CD4-positive, alpha-beta T cell treated with Interleukin-10 for 1 hour (primary cell): ENCODE results near the gene BDKRB1.
"Not testable (repeated sequence)": the region's sequence is repeated elsewhere in the genome, so short reads cannot be mapped to it uniquely, and the experiment has no call there.

Experiments used
- DNase-seq: peaks from one replicate; pipeline ENCODE4 v3.0.0-alpha.2; 2020

Gene BDKRB1

GRCh38 chr14:96235426-96235825, 20.6 kb upstream of the BDKRB1 start:
- DNase-seq = no peak

- DNase-seq = no peak
Measured at GRCh38 chr14:96237641-96238040, 18.4 kb upstream of the BDKRB1 start.

DNA sequence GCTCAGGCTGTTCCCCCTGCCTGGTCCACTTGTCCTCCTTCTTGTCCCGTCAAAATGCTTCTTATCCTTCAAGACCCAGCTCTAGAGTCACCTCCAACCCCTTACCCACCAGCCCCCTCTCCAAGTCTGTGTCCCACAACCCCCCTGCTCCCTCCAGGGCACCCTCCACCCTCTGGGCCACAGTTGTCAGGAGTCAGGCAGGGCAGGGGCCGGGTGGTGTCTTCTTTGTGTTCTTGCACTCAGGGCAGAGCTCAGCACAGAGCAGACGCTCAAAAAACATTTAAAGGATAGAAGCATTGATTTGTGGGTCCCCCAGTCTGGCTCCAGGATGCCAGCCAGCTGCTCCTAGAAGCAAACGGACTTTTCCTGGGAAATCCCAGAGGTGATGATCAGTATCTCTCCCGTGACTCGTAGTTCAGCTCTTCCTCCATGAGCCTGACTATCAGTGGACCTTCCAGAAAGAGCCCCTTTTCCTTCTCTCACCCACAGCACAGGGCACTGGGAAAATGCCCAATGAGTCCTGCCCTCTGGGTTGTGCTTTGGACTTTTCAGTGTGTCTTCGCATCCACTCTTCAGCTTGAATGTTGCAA, 17.2 kb upstream of the BDKRB1 start:
- no peak for DNase-seq

DNA sequence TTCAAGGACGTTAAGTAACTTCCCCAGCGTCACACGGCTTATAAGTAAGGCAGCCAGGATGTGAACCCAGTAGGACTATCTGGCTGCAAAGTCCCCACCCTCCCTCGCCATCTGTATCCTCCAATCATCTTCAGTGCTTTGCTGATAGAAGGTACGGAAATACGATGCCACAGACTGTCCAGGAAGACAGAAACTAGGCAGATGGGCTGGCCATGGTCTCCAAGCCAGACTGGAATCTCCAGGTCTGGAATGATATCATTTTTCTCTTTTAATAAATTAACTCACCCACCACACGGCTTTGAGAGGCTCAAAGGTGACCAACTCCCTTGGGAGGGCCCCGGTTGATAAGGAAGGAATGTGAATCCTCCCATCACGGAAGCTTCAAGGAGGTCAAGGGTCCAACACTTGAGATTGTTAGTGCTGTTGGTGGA, 16.3 kb upstream of the BDKRB1 start:
- DNase-seq = no peak

GRCh38 chr14:96240641-96241040, 15.4 kb upstream of the BDKRB1 start:
- no peak for DNase-seq

GRCh38 chr14:96242126-96242525, 13.9 kb upstream of the BDKRB1 start:
- DNase-seq = no peak

DNA sequence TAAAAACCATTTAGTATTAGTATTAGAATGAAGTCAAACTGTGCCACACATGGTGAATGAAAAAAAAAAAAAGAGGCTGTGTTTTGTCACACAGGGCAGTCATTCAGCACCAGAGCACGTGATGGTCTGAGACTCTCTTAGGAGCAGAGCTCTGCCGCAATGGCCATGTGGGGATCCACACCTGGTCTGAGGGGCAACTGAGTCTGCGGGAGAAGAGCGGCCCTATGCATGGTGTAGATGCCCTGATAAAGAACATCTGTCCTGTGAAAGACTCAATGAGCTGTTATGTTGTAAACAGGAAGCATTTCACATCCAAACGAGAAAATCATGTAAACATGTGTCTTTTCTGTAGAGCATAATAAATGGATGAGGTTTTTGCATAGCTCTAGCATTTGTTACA, 12.2 kb upstream of the BDKRB1 start:
- no peak for DNase-seq

- DNase-seq = not testable (repeated sequence)
Measured at GRCh38 chr14:96245074-96245473, 10.9 kb upstream of the BDKRB1 start.

DNA sequence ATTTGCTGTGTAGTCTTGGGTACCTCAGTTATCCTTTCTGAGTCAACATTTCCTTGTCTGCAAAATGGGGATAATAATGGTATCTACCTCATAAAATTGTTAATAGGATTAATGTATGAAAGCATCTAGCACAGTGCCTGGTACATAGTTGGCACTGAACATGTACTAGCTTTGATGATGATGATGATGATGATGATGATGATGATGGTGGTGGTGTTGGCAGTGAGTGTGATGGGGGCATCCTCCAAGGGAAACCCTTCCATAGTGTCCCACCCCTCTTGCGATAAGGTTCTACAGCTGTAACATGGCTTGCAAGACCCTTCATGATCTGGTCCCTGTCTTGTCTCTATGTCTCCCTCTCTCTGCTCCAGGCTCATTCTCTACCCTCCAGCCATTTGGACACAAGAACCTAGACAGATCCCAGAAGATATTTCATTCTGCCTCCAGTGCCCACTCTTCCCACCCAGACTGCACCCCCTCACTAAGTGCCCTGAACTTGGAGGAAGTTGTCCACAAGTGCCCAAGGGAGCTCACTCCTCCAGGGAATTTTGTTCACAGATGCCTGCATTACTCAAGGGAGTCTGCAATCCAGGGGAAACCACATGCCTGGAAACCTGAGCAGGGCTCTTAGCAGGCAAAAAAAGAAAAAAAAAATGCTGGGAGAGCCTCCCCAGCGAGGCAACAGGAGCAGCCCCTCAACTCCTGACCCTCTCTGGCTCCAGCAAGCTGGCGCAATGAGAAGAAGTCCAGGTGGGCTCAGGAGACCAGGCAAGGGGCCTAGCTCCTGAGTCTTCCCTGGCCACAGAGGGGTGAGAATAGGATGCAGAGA, 10.1 kb upstream of the BDKRB1 start:
- DNase-seq = no peak

DNA sequence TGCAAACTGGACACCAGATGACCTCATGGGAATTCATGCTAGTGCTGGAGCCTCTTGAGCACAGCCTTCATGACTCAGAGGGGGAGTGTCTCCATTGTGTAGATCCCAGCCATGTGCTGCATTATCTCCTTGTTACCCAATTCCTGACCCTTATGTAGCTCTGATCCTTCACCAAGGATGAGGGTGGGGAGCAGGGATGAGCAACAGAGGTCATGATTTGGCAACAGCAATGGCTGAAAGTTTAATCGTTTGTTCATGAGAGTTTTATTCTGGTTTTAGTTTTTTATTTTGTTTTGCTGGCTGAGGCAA, 9.5 kb upstream of the BDKRB1 start:
- no peak for DNase-seq

GRCh38 chr14:96247031-96247430, 9.0 kb upstream of the BDKRB1 start:
- DNase-seq = no peak

- no peak for DNase-seq
Measured at GRCh38 chr14:96249029-96249428, 7.0 kb upstream of the BDKRB1 start.

- DNase-seq = no peak
Measured at GRCh38 chr14:96250485-96250884, 5.5 kb upstream of the BDKRB1 start.

- DNase-seq = no peak
Measured at GRCh38 chr14:96251656-96252155, 4.3 kb upstream of the BDKRB1 start.

DNA sequence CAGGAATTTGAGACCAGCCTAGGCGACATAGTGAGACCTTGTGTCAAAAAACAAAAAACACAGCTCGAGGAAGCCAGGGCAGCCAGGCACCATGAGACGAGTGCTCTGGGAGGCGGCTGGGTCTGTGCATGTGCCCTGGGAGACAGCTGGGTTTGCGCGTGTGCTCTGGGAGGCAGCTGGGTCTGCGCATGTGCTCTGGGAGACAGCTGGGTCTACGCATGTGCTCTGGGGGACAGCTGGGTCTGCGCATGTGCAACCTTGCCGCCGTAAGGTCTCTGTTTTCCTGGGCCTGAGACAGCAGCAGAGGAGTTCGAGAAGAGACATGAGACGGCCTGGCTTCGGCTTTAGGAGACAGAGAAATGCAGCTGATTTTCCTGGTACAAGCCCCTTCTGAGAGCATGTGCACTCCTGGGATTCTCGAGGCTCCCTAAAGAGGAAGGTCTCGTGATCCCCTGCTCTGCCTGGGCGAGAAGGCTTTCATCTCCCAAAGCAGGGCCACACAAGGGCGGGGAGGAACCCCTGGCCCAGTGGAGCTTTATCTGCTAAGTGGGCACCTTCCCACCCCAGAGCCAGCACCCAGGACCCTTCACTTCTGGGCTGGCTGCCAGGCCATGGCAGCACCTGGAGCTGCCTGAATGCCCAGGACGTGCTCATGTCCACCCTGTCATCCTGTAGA, 3.5 kb upstream of the BDKRB1 start:
- DNase-seq = no peak

DNA sequence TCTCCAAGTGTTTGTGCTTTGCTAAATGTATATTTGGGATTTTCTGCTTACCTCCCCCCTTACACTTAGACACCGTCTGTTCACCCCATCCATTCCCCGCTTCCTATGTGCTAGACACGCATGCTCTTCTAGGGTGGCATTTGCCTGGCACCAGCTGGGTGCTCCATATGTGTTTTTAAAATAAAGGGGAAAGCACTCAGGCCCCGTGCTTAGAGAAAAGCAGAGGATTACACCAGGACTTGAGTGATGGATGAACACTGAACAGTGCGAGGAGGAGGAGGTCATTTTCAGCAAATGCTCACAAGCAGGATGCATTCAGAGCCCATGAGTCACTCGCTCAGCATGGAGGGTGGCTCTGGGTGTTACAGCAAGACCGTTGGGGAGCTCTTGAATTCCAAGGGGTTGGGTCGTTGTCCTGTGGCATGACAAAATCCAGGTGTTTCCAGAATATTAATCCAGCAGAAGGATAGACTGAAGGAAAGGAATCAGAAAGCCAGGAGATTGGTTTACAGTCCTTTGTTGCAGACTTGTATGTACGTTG, 2.9 kb upstream of the BDKRB1 start:
- DNase-seq = no peak

DNA sequence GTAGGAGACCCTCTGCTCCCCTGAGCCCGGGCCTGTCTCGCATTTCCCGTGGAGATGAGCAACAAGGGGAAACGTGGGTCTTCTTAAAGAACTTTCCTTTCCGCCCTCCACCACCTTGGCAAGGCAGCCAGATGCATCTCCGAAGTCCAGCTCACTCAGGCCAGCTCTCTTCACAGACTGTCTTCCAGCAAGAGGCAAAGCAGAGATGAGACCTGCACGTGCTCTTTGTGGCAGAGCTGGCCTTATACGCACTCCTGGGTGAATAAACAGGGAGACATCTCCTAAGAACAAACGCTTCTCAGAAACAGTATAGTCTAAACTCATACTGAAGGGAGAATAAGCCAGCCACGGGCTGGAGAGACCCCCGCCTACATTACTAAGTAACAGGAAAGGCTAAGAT, 1.3 kb upstream of the BDKRB1 start:
- DNase-seq = no peak

DNA sequence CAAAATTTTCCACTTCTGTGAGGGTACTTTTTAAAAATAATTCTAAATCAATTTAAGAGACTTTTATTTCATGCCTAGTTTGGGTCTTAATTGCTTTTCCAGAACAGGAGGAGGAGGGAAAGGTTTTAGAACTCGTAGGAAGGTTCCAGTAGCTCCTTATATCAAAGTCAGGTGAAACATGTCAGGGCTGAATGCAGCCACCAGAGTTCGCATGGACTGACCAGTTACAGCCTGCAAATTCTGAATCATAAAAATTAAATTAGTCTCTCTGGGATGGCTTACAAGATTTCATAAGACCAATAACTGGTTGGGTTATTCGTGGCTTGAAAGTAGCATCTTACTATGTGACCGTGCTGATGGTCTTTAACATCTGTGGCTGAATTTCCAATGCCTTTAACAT, 397 bp downstream of the BDKRB1 start:
- no peak for DNase-seq

DNA sequence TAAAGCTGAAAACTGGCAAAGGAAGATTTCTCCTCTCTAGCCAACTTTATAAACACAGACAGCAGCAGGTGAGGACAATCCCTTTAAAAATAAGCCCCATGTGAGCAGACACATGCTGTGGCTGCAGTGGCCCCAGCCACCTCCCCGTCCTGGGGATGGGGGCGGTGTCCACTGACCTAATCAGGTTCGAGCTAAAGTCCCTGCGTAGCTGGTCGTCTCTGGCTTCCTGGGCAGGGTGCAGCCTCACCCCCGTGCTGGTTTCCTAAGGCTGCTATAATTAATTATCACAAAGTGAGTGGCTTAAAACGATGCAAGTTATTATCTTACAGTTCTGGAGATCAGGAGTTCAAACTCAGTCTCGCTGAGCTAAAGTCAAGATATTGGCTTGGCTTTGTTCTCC, 1.0 kb downstream of the BDKRB1 start:
- DNase-seq = no peak

DNA sequence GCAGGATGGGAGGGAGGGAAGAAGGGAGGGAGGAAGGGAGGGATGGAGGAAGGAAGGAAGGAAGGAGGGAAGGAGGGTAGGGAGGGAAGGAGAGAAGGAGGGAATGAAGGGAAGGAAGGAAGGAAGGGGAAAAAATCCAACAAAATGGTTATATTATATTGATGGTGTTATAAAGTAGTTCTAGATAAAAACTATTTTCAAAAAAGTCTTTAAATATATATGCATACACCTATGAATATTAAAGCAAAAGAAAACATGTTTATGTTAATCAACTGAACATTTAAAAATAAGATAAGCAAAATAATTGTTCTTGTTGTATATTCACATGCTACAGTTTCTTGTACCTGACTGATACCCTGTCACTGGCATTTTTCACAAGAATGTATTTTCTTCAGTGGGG, 1.9 kb downstream of the BDKRB1 start:
- no peak for DNase-seq

DNA sequence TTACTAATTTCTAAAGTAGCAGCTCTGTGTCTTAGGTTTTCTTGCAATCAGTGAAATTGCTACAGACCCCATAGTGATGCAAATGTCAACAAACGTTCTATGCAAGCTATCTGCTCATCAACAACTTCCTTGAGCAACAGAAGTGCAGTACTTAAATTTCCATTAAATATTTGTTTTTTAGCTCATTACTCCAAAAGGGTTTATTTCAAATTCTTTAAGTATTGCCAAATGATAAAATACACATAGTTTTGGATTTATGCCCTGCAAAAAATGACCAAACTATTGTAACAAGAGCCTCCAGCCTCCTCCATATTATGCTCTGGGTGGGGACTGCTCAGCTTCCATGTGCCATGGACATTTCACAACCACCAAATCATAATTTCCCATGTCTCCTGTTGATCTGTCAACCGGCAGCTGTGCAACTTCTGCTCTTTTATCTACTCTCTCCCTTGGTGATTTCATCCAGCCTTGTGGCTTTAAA, 4.4 kb downstream of the BDKRB1 start:
- no peak for DNase-seq

DNA sequence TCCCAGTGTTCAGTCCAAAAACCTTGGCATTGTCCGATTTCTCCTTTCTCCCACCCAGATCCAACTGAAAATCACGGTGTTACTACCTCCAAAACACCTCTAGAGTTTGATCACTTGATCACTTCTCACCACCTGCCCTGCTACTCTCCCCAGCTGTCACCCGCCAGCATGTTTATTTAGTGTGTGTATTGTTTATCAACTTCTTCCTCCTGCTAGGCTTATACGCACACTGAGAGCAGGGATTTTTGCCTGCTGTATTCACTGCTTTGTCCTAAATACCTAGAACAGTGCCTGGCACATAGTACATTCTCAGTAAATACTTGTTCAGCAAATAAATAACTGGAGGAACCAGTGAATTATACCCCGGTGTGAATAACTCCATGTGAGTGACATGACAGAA, 5.0 kb downstream of the BDKRB1 start:
- no peak for DNase-seq

DNA sequence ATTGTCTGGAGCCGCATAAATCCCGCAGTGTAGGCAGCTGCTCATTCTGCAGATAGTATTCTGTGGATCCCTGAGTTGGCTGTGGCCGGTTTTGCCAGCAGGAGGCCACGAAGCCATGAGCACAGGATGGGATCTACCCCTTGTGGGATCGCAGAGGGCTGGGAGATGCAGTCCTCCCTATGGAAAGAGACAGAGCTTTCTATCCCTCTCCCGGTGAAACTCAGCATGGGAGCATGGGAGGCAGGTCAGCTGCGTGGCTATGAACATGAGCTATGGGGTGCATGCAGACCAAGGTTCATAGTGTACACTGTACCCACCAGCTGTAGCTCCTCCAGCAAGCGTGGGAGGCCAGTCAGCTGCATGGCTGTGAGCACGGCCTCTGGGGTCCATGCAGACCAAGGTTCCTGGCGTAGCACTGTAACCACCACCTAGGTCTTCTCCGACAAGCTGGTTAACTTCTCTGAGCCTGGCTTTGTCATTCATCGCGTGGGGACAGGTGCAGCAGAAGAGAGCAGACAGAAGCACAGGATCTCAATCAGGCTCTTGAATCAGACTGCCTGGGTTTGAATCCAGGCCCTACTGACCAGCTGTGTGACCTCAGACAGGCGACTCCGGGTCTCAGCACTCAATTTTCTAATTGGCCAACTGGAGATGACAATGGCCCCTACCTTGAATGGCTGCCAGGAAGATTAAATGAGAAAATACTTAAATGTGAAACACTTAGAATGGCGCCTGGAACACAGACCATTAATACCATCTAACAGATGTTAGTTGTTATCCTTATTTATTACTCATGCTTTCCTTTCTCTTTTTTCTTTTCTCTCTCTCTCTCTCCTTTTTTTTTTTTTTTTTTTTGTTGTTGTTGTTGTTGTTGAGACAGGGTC, 6.0 kb downstream of the BDKRB1 start:
- no peak for DNase-seq
